IMR-90 (cell line): ENCODE data around the gene SEMA5A.

Source experiments
- CTCF ChIP-seq: conservative IDR thresholded peaks from 2 replicates; pipeline ENCODE4 v1.5.1; 2012; ENCODE audit warnings: mild to moderate bottlenecking, low read depth, low read length, improper control_type of control experiment
- MAZ ChIP-seq: IDR thresholded peaks from 2 replicates; pipeline ENCODE4 v1.6.1; 2012; ENCODE audit warnings: low read depth, mild to moderate bottlenecking, low read length, improper control_type of control experiment, moderate library complexity, borderline replicate concordance
- MXI1 ChIP-seq: IDR thresholded peaks from 2 replicates; pipeline ENCODE4 v1.6.1; 2012; ENCODE audit warnings: low read depth, mild to moderate bottlenecking, low read length, moderate library complexity, borderline replicate concordance
- POLR2A ChIP-seq: IDR thresholded peaks from 2 replicates; pipeline ENCODE4 v1.6.1; 2012; ENCODE audit warnings: mild to moderate bottlenecking, low read depth, low read length
- RAD21 ChIP-seq: IDR thresholded peaks from 2 replicates; pipeline ENCODE4 v1.6.1; 2012; ENCODE audit warnings: low read length, improper control_type of control experiment
- RFX5 ChIP-seq: IDR thresholded peaks from 2 replicates; pipeline ENCODE4 v1.8.0; 2012; ENCODE audit warnings: low read depth, mild to moderate bottlenecking, low read length, moderate library complexity

DNA sequence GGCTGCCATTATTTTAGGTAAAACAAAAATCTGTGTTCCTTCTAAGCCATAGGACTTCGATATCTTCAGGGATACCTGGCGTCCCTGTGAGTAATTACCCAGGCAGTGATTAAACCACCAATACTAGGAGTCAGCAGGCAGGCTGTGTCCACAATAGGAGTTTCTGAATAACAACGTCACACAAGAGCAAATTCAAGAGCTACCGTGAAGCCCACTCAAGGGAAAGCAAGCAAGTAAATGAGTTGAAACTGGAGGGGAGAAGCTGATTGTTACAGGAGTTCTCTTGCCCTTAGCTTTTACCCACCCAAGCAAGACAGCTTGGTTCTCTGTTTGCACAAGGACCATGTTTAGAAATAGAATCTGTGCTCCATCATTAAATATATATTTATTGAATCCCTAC, 50.8 kb downstream of the SEMA5A start:
- TF ChIP-seq POLR2A (no peak), MAZ (no peak), CTCF (no peak), RFX5 (no peak), RAD21 (no peak), MXI1 (no peak)
